Sigmoid colon (tissue), 4 donors: Measurements from ENCODE around the gene FRS3.

ENCODE experiments used
- POLR2A ChIP-seq, 2 donors: fragments of 450-650 bp; IDR thresholded peaks; one replicate each; pipeline ENCODE4 v1.6.1; 2016; ENCODE audit warnings: antibody characterized with exemption in 2 of 2, mild to moderate bottlenecking in 2 of 2, moderate library complexity in 2 of 2
- POLR2AphosphoS5 ChIP-seq, 4 donors: sonication (generic); formaldehyde crosslinking; IDR thresholded peaks; one replicate each; pipeline ENCODE4 v1.6.1; 2017; ENCODE audit warnings: antibody characterized with exemption in 4 of 4
- TF ChIP-seq, protein P1 (sequence below), 4 experiments: fragments of 450-650 bp in 3 of 4; fragments of 200-600 bp in 1 of 4; IDR thresholded peaks; one replicate each; pipeline ENCODE4 v1.5.1; 2016 to 2019; ENCODE audit warnings: antibody characterized with exemption in 4 of 4, mild to moderate bottlenecking in 3 of 4, moderate library complexity in 2 of 4

DNA sequence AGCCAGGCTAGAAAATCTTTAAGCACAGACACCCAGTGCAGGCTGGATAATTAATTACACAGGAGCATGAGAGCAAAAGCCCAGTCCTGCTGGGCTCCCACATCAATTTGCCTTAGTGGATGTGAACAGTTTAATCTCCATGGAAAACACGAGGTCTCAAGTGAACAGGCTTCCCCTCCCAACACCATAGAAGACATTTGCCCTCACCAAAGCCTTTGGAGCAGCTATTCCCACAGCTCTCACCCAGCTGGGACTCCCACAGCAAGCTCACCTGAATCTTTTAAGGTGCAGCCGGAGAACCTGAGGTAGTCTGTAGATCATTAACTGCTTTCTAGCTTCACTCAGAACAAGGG, 19.8 kb upstream of the FRS3 start:
- TF ChIP-seq POLR2AphosphoS5 (IDR thresholded peaks at IDR 0.05) = no peak
- TF ChIP-seq, protein P1, sequence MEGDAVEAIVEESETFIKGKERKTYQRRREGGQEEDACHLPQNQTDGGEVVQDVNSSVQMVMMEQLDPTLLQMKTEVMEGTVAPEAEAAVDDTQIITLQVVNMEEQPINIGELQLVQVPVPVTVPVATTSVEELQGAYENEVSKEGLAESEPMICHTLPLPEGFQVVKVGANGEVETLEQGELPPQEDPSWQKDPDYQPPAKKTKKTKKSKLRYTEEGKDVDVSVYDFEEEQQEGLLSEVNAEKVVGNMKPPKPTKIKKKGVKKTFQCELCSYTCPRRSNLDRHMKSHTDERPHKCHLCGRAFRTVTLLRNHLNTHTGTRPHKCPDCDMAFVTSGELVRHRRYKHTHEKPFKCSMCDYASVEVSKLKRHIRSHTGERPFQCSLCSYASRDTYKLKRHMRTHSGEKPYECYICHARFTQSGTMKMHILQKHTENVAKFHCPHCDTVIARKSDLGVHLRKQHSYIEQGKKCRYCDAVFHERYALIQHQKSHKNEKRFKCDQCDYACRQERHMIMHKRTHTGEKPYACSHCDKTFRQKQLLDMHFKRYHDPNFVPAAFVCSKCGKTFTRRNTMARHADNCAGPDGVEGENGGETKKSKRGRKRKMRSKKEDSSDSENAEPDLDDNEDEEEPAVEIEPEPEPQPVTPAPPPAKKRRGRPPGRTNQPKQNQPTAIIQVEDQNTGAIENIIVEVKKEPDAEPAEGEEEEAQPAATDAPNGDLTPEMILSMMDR (IDR thresholded peaks at IDR 0.05) = no peak
- TF ChIP-seq POLR2A (IDR thresholded peaks at IDR 0.05) = no peak
